Stimulated activated CD4-positive, alpha-beta T cell treated with anti-CD3 and anti-CD28 coated beads, TNF-alpha, amount 100 ng/mL, for 48 hours (primary cell): ENCODE results near the gene AP2A2.

Experiments used
- DNase-seq, 3 donors: peaks; one replicate each; pipeline ENCODE4 v3.0.0-alpha.2; 2020; ENCODE audit warnings: low read depth in 3 of 3

AP2A2 gene

GRCh38 chr11:924406-925157 lies 1.1 kb upstream of the AP2A2 start:
- no peak for DNase-seq

DNA sequence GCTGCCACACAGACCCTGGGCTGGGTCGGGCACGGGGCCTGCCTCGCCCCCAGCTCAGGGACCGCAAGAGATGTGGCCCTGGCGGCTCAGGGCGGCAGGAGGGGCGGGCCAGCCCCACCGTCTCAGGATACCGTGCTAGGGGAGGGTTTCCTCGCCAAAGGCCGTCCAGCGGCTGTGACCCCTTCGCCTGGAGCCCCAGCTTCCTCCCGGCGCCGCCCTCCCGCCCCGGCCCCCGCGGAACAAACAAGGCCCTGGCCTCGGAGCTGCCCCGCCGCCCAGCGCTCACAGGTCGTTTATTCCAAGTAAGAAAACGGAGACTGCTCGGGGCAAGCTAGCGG lies 543 bp upstream of the AP2A2 start:
- no peak for DNase-seq

- DNase-seq = no peak
Measured at GRCh38 chr11:926341-926916, 759 bp downstream of the AP2A2 start.

DNA sequence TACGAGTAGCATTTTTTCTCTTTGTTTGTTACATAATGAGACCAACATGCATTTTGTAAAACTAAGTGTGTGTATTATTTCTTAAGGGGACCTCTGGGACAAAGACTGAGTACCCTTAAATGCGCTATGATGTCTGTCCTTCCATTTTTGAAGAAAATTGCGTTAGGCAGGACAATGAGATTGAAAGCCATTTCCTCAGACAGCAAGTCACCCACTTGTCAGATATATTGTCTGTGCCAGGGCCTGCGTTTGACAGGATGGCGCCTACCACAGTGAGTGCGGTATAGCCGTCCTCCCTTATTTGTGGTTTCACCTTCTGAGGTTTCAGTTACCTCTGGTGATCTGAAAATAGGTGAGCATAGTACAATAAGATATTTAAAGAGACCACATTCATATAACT lies 2.2 kb downstream of the AP2A2 start:
- DNase-seq = no peak

GRCh38 chr11:928786-929185 lies 3.1 kb downstream of the AP2A2 start:
- DNase-seq = no peak

DNA sequence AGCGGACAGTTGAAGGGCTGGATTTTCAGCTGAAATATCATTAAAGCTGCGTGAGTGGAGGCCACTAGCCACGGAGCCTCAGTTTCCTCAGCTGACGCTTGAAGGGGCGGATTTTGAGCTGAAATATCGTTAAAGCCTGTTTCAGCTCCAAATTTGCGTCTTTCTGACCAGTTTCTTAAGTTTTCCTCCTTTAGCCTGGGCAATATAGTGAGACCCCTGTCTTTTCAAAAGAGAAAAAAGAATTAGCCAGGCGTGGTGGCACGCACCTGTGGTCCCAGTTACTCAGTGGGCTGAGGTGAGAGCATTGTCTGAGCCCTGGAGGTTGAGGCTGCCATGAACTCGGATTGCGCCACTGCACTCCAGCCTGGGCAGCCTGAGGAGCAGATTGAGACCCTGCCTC lies 3.7 kb downstream of the AP2A2 start:
- no peak for DNase-seq

DNA sequence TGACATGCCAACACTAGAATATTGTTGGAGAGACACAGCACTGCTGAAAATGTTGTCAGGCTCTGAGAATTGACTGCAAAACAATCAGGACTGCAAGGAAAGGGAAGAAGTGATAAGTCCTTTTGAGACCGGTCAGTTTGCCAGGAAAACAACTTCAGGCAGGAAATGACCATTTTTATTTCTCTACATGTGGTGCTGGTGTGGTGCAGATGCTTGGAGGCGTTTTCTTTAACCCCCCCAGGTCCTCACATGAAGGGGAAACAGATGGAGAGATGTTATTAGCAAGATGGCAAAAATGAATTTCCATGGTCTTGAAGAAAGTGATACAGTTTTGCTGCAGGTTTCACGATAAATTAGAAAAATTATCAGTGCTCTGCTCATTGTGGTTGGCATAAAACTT lies 5.7 kb downstream of the AP2A2 start:
- no peak for DNase-seq

DNA sequence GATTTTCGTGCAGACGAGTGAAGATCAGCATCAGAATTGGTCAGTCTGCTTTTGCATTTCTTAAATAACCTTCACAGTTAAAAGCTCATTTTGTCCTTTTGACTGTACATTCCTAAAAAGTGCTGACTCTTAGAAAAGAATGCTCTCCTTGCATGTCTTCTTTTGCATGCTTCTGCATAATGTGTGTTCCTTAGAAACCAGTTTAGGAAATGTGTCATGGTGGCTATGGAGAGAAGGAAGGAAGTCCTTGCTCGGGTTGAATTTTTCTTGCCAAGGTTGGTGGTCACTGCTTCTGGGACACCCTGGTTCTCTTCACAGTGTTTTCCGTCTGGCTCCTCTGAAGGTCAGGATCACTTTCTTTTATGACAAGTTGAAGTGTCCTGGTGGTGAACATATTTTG lies 6.8 kb downstream of the AP2A2 start:
- DNase-seq = no peak

- no peak for DNase-seq
Measured at GRCh38 chr11:933142-933851, 7.6 kb downstream of the AP2A2 start.

DNA sequence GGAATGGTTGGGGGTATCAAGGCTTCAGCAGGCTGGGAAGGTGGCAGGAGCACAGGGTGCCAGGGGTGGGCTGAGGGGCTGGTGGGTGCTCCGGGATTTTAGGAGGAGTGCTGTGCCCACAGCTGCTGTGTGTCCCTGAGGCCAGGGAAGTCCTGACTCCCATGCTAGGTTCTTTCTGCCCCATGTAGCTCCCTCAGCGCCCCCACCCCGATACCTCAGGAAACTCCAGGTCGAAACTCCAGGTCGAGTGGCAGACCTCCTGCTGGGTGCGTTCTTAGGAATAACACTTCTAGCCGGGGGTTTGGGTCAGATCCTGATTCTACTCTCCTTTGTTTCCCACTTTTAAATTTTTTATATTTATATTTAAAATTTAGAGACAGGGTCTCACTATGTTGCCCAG lies 8.3 kb downstream of the AP2A2 start:
- no peak for DNase-seq

DNA sequence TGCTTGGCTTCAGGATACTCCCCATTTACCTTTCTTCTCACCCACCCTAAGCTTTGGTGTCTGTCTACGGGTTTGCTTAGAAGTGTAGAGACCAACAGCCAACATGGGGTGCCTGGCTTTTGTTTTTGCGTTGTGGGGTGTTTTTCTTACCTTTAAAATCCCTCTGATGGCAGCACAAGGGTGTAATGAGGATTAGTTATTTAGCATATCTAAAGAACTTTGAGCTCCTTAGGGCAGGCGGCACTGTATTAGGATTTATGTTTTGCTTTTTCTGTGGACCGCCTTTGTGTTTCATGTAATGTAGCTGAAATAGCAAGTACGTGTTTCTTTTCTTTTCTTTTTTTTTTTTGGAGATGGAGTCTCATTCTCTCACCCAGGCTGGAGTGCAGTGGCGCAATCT lies 8.9 kb downstream of the AP2A2 start:
- DNase-seq = no peak

DNA sequence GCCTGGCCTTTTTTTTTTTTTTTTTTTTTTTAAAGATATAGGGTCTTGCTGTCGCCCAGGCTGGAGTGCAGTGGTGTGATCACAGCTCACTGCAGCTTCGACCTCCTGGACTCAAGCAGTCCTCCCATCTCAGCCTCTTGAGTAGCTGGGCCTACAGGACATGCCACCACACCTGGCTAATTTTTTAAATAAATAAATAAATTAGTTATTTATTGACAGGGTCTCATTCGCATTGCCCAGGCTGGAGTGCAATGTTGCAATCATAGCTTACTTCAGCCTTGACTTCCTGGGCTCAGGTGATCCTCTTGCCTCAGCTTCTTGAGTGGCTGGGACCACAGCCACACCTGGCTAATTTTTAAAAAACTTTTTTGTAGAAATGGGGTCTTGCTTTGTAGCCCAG lies 10.5 kb downstream of the AP2A2 start:
- no peak for DNase-seq

DNA sequence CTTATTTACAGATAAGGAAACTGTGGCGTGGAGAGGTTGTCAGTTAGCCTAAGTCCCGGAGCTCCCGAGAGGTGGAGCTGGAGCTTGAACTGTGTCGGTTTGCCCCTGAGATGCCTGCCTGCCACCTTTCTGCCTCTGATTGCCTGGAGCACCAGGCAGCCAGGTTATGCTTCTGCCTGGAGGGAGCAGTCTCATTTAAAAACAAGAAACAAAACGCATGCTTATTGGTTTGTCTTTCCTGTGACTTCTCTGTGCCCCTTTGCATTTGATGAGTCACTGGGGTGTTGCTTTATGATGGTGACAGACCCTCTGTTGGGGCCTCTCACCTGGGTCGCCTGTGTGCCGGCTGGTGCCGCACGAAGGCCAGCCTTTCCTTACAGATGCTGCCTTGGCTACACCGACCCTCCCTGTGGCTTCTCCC lies 12.2 kb downstream of the AP2A2 start:
- no peak for DNase-seq

DNA sequence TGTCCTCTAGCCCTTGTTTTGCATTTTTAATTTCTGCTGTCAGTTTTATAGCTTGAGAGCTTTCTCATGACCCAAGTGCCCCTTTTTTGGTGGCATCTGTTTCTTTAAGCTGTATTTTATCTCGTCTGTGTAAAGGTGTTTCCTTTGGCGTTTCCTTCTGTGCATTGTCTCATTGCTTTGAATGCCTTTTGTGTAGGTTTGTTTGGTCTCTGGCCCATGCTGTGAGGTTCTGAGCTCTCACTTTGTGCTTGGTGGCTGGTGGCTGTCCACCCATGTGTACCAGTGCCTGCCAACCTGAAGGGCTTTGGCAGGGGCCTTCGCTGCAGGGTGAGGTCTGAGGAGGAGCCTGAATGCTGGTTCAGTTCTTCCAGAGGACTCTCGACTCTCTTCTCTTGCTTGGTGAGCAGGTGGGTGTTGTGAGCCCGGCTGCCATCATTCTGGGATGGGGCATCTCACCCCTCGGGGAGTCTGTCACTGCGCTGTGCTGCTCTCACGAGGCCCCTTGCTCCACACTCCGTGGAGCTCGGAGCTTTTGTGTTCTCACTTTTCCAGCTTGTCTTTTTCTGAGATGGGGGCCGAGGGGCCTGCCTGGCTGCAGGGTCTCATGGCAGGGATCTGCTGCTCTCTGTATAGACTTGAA lies 14.9 kb downstream of the AP2A2 start:
- DNase-seq = no peak

- no peak for DNase-seq
Measured at GRCh38 chr11:942823-943222, 17.2 kb downstream of the AP2A2 start.

- DNase-seq = no peak
Measured at GRCh38 chr11:944711-945470, 19.2 kb downstream of the AP2A2 start.

GRCh38 chr11:945986-946385 lies 20.3 kb downstream of the AP2A2 start:
- no peak for DNase-seq

GRCh38 chr11:947744-948143 lies 22.1 kb downstream of the AP2A2 start:
- no peak for DNase-seq

DNA sequence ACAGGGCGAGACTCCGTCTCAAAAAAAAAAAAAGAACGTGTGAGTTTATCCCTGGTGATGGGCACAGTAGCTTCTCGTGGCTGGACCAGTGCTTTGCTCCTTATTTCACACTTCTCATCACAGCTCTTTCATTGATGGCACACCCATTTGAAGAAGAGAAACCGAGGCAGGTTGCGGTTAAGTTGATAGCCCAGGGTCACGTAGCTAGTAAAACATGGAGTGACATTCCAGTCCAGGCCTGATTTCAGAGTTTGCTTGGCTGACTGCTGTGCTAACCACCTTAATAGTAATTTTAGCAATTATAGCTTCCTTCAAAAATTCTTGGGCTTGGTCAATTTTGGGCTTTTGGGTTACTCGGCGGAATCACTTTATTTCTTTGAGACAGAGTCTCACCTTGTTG lies 25.8 kb downstream of the AP2A2 start:
- DNase-seq = no peak

DNA sequence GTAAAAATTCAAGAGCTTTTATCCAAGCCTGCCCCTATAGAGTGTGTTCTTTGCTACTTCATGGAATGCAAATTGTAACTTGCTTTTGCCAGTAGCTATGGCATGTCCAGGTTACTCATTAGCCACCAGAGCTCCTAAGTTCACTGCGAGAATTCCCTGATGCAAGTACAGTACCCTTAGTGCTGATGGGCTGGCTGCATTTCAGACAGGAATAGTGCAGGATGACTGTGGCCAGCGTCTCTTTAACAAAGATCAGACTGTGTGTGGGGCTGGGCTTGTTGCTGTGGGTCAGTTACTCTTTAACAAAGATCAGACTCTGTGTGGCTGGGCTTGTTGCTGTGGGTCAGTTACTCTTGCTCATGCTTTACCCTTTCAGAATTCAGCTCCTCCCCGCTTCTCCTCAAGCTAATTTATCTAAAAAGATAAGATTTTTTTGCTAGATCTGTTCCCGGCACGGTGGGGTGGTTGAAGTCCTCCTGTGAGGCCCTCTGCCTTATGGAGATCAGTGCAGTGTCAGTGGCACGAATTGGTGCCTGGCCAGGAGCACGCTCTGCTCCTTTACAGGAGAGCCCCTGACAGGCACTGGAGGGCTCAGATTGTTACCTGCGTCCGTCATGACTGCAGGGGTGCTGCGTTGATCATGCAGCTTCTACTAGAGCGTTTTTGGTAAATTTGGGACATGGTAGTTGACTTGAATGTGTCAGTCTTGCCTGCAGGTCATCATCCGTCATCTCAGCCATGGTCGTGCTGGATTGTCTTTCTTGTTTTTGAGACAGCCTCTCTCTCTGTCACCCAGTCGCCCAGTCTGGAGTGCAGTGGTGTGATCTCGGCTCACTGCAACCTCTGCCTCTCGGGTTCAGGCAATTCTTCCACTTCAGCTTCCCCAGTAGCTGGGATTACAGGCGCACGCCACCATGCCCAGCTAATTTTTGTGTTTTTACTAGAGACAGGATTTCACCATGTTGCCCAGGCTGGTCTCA lies 27.0 kb downstream of the AP2A2 start:
- no peak for DNase-seq

DNA sequence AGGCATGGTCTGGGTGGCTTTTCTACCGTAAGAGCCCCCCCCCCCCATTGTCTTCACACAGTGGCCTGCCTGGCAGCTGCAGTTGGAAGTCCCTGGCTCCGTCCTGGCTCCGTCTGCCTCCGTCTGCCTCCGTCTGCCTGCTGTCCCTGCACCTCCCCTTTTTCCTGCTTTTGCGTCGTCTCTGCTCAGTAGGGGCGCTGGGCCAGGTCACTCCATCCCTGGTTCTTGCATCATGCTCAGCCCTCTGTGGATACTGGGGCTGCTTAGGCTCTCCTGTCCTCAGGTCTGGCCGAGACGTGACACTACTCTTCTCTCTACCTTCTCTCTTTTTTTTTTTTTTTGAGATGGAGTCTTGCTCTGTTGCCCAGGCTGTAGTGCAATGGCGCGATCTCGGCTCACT lies 27.8 kb downstream of the AP2A2 start:
- DNase-seq = no peak
